HG03097 (cell line): Measurements from ENCODE around the gene ADARB2.

Source experiments
- ATAC-seq: cut with Tn5 transposase; IDR thresholded peaks from one replicate; pipeline ENCODE4 v1.9.1; 2021; ENCODE audit not compliant: unreplicated experiment, low FRiP score

ADARB2 gene

DNA sequence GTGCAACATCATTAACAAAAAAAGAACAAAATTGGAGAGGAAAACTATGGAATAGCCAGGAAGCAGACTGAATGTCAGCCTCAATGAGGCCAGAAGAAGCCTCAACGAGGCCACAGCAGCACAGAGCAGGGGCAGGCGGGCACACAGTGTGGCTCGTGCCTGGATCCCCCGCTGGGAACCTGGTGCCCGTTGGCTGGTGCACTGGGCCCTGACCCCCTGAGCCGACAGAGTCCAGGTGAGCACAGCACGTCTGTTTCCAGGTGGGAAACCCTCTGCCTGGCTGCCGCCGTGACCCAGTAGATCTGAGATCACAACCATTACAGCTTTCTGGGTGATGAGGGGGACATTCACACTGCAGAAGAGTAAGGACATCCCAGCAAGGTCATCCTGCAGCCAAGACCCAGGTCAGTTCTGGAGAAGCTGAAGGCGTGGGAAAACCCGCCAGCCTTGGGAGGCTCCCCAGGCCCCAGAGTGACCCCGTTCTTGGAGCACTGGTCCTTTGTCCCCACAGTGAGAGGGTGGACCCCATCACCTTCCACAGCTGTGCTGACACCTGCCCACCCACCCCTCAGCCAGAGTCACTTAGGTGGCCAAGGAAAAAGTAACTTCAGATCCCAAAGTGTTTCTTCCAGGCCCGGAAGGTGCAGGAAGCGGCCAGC, 222.1 kb downstream of the ADARB2 start:
- no peak for ATAC-seq

- no peak for ATAC-seq
These were observed 222.6 kb downstream of the ADARB2 start for GRCh38 chr10:1514681-1515080.

- ATAC-seq: no peak
These were observed 224.1 kb downstream of the ADARB2 start for GRCh38 chr10:1513221-1513620.

DNA sequence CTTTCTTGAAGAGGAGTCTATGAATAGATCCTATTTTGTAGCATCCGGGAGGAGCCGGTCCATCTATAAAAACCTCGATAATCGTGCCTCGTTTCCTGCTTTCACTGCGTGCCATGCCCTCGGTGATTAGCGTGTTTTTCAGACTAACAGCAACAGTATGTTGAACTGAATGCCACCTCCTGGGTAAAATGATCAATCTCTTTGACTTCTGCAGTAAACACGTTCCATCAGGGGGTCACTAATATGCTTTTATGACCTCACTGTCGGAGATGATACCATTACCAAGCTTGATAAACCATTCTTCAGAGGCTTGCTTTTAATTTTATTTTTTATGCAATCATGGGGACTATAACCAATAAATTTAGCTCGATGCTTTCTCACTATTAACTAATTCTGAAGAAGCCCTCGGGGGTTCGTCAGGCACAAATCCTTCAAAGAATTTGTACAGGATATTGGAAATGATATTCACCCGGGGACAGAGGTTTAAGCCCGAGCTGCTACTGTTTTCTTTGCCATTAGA, 228.3 kb downstream of the ADARB2 start:
- ATAC-seq: no peak

DNA sequence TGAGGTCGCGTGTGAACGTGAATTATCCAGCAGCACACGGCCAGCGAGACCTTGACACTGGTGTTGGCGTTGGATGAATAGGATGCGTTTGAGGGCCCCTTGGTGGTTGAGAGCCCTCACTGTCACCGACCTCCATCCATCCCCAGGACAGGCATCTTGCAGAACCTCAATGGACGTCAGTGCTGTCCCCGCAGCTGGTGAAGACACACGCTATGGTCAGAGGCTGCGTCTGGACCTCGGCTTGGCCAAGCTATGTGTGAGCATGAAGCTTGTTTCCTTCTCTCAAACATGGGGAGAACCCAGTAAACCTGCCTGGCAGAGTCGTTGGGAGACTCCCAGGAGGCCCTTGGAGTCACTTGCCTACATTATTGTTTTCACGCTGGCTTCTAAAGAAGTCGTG, 229.2 kb downstream of the ADARB2 start:
- no peak for ATAC-seq

GRCh38 chr10:1507436-1507835, 229.9 kb downstream of the ADARB2 start:
- no peak for ATAC-seq

GRCh38 chr10:1504940-1505339, 232.4 kb downstream of the ADARB2 start:
- no peak for ATAC-seq

DNA sequence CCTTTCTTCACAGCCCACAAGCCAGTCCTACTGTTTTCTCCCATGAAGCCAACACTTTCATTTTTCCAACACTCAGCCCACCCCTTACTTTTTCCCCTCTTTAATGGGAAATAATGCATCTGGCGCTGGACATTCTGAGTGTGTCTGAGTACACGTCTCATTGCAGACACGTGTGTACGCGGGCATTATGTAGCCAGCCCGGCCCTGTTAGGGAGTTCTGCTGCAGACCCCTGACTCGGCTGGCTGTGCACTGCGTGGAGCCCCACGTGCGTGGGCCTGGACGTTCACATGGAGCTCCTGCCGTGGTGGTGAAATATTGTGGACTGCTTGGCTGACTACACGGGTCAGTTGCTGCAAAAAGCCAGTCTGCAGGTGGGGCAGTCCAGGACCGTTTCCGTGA, 233.0 kb downstream of the ADARB2 start:
- ATAC-seq: no peak

DNA sequence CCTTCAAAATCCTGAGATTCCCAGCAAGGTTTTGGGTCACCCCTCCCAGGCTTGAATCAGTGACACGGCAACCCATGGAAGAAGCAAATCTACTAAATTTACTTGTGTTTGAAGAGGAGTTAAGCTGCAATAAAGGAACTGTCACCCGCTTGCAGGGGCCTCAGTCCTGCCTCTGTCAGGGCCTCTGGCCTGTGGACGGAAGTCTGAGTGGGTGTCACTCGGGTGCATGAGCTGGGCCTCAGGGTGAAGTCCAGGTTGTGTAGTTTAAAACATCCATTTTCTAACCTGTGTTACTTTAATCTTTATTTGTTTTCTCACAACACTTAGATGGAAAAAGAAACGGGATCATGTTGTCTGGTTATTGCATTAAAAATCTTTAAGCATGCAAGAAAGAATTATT, 234.9 kb downstream of the ADARB2 start:
- no peak for ATAC-seq

DNA sequence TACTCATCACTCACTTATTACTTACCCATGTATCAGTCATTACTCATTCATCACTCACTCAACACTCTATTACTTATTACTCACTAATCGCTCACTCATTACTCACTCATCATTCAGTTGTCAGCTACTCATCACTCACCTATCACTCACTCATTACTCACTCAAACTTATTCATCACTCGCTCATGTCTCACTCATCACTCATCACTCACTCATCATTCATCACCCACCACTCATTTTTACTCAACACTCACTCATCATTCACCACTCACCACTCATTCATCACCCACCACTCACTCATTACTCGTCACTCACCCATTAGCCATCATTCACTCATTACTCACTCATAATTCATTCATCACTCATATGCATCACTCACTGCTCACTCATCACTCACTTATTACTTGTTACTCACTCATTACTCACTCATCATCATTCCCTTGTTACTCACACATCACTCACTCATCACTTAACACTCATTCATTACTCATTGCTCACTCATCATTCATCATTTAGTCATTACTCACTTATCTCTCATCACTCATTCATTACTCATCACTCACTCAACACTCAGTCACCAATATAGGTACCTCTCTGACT, 237.9 kb downstream of the ADARB2 start:
- no peak for ATAC-seq

DNA sequence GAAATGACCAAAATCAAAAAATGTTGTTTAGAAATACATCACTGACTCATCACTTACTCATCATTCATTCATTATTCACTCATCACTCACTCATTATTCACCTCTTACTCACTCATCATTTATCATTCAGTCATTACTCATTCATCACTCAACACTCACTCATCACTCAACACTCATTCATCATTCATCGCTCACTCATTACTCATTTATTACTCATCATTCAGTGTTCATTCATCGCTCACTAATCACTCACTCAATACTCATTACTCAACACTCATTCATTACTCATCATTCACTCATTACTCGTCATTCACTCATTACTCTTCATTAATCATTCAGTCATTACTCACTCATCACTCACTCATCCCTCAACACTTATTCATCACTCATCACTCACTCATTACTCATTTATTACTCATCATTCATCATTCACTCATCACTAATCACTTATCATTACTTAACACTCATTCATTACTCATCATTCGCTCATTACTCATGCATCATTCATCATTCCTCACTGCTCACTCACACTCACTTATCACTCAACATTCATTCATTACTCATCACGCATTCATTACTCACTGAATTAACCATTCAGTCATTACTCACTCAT, 238.5 kb downstream of the ADARB2 start:
- ATAC-seq: no peak

GRCh38 chr10:1495915-1496517, 241.3 kb downstream of the ADARB2 start:
- ATAC-seq: no peak

DNA sequence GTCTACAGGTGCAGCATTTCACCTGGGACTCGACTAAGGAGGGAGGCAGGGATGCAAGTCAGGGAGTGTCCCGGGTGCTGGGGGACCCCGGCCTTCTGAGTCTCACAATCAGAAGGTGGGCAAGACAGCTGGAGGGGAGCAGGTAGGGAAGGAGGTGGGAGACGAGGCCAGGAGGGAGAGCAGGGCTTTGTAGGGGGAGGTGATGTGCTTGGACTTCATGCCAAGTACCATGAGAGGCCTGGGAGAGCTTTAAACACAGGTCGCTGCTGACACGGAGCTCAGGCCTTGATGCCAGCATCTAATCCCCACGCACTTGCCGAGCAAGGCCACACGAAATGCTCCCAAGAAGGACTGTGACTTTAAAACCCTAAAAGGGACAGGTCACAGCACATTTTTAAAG, 244.7 kb downstream of the ADARB2 start:
- no peak for ATAC-seq

- no peak for ATAC-seq
These were observed 245.4 kb downstream of the ADARB2 start for GRCh38 chr10:1491901-1492300.

- no peak for ATAC-seq
These were observed 247.5 kb downstream of the ADARB2 start for GRCh38 chr10:1489801-1490200.

DNA sequence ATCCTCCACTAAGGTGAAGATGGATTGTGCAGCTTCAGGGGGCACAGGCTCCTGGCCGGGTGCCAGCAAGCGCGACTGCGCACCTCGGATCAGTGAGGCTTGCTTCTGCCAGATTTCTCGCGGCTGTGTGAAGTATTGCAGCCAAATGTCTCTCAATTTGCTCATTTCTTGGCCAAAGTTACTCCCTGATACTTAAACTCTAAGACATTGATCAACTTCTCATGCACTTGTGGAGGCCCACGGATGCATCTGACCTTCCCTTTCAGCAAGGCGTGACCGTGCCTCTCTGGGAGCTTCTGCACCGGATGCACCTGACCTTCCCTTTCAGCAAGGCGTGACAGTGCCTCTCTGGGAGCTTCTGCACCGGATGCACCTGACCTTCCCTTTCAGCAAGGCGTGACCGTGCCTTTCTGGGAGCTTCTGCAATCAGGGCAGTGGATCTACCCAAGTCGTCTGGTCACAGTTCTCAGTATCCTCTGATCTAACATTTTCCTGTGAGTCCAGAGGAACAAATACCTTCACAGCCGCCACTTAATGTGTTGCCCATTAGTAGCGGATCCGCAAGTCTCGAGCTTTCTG, 248.3 kb downstream of the ADARB2 start:
- peak; percentile 85 for ATAC-seq

GRCh38 chr10:1486841-1487687, 250.3 kb downstream of the ADARB2 start:
- ATAC-seq: no peak

GRCh38 chr10:1485357-1485756, 252.0 kb downstream of the ADARB2 start:
- ATAC-seq: no peak

- no peak for ATAC-seq
These were observed 253.5 kb downstream of the ADARB2 start for GRCh38 chr10:1483826-1484225.

- ATAC-seq: no peak
These were observed 254.1 kb downstream of the ADARB2 start for GRCh38 chr10:1483246-1483645.
